GM18907 (cell line): ENCODE measurements around the gene IAH1.

ENCODE experiments used
- ATAC-seq: cut with Tn5 transposase; IDR thresholded peaks from one replicate; pipeline ENCODE4 v1.9.1; 2021; ENCODE audit warnings: mild to moderate bottlenecking, moderate library complexity; ENCODE audit not compliant: unreplicated experiment

Gene IAH1

DNA sequence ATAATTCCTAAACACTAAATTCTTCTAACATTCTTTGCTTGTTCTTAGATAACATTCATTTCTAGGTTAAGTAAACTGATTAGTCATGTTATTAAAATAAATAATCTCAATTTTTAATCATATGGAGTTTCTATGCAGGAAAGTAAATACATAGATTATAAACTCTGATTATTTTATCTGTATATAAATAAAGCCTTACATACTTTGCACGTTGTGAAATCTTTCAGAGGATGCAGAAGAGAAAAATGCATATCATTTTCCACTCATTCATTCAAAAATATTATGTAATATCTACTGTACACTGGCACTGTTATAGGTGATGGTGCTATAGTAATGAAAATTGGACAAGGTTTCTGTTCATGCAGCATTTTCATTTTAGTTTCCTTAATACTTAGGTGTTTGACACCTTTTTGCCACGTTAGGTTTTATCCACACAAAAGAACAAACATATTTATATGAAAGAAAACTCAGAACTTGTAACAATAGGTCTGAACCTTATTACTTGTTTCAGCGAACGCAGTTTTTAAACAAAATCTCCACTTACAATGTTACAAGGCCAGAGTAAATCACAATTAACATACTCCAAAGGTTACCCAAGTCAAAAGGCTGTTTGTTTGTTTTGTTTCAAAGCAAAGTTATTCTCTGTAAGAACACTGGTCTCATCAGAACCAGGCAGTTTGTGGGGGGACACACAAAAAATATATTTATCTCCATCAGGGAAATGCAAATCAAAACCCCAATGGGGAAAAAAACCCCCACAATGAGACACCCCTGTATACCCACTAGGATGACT, 53.8 kb downstream of the IAH1 start:
- ATAC-seq: no peak

GRCh38 chr2:9532421-9532820, 58.1 kb downstream of the IAH1 start:
- no peak for ATAC-seq

- ATAC-seq: no peak
These were observed 59.3 kb downstream of the IAH1 start for GRCh38 chr2:9533663-9534062.

DNA sequence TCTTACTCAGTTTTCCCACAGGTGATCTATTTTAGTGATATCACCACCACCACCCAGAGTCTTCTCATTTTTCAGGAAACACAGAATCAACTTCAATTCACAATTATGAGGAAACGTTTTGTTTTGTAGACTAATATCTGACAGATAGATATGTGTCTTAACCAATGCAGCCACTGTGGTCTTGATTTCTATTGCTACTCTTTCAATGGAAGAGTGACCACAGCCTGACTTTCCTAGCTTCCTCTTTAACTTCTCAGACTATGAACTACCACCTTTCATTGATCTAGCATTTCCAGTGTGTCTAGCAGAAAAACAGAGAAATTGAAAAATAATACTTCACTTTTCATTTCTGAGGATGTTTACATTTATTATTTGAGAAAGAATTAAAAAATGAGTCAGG, 60.8 kb downstream of the IAH1 start:
- ATAC-seq: no peak

GRCh38 chr2:9536504-9536903, 62.2 kb downstream of the IAH1 start:
- ATAC-seq: no peak

GRCh38 chr2:9538000-9538507, 63.7 kb downstream of the IAH1 start:
- no peak for ATAC-seq
